ENCODE results near the gene TIGD4. TPM values are rescaled to one million over a fixed set of nuclear protein-coding genes. Genes with fewer than 3 reads are reported as not detected.

The TIGD4 gene
- 0.14 TPM in 1 of 2 replicates, not detected in the other for total RNA-seq

GRCh38 chr4:152779513-152780266 is at the start of gene TIGD4, which contains the start of gene ARFIP1:
TIGD4 (minus strand) TSS chr4:152779730; CDS start chr4:152771004, 8,726 bp downstream.
ARFIP1 (plus strand) TSS chr4:152779954; CDS start chr4:152829634, 49,680 bp downstream.

Other genes with a start within 250 kb of the TIGD4 start
- 29.1 and 29.3 TPM in 2 replicates for gene FBXW7, start 243.6 kb downstream of the TIGD4 start, total RNA-seq
- 40.0 and 57.7 TPM in 2 replicates for gene TMEM154, start 99.7 kb downstream of the TIGD4 start, total RNA-seq
- gene ARFIP1, start 224 bp upstream of the TIGD4 start, total RNA-seq: 25.9 and 38.6 TPM in 2 replicates
- gene FHDC1, start 156.6 kb upstream of the TIGD4 start, total RNA-seq: 3.6 and 6.3 TPM in 2 replicates